ENCODE measurements around the gene KRT3.

- TF ChIP-seq, protein P1, sequence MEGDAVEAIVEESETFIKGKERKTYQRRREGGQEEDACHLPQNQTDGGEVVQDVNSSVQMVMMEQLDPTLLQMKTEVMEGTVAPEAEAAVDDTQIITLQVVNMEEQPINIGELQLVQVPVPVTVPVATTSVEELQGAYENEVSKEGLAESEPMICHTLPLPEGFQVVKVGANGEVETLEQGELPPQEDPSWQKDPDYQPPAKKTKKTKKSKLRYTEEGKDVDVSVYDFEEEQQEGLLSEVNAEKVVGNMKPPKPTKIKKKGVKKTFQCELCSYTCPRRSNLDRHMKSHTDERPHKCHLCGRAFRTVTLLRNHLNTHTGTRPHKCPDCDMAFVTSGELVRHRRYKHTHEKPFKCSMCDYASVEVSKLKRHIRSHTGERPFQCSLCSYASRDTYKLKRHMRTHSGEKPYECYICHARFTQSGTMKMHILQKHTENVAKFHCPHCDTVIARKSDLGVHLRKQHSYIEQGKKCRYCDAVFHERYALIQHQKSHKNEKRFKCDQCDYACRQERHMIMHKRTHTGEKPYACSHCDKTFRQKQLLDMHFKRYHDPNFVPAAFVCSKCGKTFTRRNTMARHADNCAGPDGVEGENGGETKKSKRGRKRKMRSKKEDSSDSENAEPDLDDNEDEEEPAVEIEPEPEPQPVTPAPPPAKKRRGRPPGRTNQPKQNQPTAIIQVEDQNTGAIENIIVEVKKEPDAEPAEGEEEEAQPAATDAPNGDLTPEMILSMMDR (IDR thresholded peaks at IDR 0.05): no peak
- TF ChIP-seq POLR2A (IDR thresholded peaks at IDR 0.05): no peak
These were observed 56.0 kb downstream of the KRT3 start for GRCh38 chr12:52739963-52740362.
